ENCODE results near the gene TRIM43.

DNA sequence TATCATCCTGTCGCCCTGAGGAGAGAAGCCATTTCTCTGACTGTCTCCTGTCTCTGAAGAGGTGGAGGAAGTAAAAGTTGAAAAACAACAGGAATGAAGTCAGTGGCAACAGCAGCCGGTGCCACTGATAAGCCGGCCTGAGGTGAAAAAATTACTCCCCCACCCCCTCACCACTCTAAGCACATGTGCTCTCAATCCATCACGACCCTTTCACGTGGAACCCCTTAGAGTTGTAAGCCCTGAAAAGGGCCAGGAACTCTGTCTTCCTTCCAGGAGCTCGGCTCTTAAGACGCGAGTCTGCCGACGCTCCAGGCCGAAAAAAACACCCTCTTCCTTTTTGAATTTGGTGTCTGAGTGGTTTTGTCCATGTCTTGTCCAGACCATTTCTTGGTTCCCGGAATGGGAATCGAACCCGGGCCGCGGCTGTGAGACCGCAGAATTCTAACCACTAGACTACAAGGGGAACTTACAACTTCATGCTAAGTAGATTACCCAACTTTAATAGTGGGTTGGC, 40.7 kb upstream of the TRIM43 start:
- TF ChIP-seq EZH2phosphoT487 (IDR thresholded peaks at IDR 0.05; ENCODE audit: insufficient read depth, low read depth) (no peak), EZH2 (IDR thresholded peaks at IDR 0.05; ENCODE audit: insufficient read depth, poor library complexity, severe bottlenecking) (no peak)

All from GM23248 (cell line).